ENCODE data around the gene FCHSD2. TPM values are rescaled to one million over a fixed set of nuclear protein-coding genes. Genes with fewer than 3 reads are reported as not detected.

Gene FCHSD2
- total and polyA plus RNA-seq, 2 of the 13 experiments (the other 11 are each of a cell fraction or from before 2014, with no cell fraction given): 20.5 to 24.8 TPM

DNA sequence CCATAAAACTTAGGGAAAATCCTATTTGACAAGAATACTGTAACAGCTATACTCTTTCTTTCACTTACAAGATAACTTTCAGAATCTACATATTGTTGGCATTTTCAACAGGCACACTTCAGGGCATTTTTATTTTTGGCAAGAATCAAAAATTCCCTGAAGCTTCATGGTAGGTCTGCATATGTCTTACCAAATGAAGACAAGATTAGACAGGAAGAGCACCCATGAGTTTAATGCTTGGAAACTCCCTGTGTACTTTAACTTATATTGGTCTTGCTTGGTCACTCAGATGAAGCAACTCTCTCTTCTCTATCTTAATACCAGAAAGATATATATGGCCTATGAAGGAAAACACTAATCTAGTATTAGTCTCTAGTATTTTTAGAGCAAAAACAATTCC is 190.2 kb downstream of the FCHSD2 start (continued):
- TF ChIP-seq JUNB (CRISPR knock-in tag; IDR thresholded peaks at IDR 0.05; ENCODE audit: borderline replicate concordance): no peak

DNA sequence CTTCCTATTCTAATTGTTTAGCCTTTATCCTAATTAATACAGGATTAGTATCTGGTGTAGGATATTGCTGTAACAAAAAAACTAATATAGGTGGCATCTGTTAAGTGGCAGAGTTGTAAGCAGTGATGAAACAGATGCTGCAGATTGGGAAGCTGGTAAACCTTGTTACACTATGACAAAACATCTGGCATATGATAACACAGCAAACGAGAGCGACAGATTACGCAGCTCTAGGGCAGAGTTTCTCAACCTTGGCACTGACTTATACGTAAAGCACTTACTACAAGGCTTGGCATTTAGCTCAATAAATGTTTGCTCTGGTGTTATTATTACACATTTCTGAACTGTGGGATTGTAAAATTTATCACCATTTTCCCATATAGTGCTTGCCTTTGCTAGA is 190.9 kb downstream of the FCHSD2 start:
- Histone ChIP-seq H3K27ac (ENCODE audit: extremely low read length, insufficient read depth, low read length) (no peak overlapping the region), H3K36me3 (replicated peaks in 1 of 2; ENCODE audit: control insufficient read depth in 1 of 2, insufficient read depth in 2 of 2, low read length in 2 of 2) (0 out of 5 replicates have a peak, but pooled peaks cover 0 to 9% of the 10 kb centered on the region in 2 experiments), H3K4me2 (ENCODE audit: low read depth, low read length) (no peak overlapping the region), H3K9ac (ENCODE audit: insufficient read depth, low read depth, low read length) (no peak overlapping the region), H3K9me3 (ENCODE audit: low read length) (no peaks in the 10 kb centered on the region), H4K20me1 (ENCODE audit: insufficient read depth, low read length) (no peaks in the 10 kb centered on the region), H3K79me2 (ENCODE audit: insufficient read depth, low read length) (peaks cover 4% of the 10 kb centered on the region), H2AFZ (ENCODE audit: low read length) (no peak overlapping the region), H3K27me3 (ENCODE audit: control insufficient read depth in 1 of 2, insufficient read depth in 2 of 2, low read length in 2 of 2) (no peaks in the 10 kb centered on the region), H3K4me1 (ENCODE audit: insufficient read depth, low read length) (peaks cover 9% of the 10 kb centered on the region), H3K4me3 (replicated peaks in 1 of 3; ENCODE audit: insufficient read depth in 1 of 3, low read depth in 2 of 3, low read length in 3 of 3) (no peak overlapping the region)
- no TSS peak for BruUV-seq (replicated peaks)
- TF ChIP-seq JUND (CRISPR knock-in tag; IDR thresholded peaks at IDR 0.05) (no peak), ADNP (CRISPR knock-in tag; IDR thresholded peaks at IDR 0.05) (no peak), PPARG (CRISPR knock-in tag; conservative IDR thresholded peaks at IDR 0.05) (no peak), ARID2 (CRISPR knock-in tag; IDR thresholded peaks at IDR 0.05; ENCODE audit: borderline replicate concordance) (no peak), NONO (IDR thresholded peaks at IDR 0.05) (no peak), NONO (CRISPR knock-in tag; conservative IDR thresholded peaks at IDR 0.05) (no peak), MIER2 (CRISPR knock-in tag; IDR thresholded peaks at IDR 0.05) (no peak), EZH2 (conservative IDR thresholded peaks at IDR 0.05; ENCODE audit: low read depth, low read length) (no peak)
- TF ChIP-seq, protein P1, sequence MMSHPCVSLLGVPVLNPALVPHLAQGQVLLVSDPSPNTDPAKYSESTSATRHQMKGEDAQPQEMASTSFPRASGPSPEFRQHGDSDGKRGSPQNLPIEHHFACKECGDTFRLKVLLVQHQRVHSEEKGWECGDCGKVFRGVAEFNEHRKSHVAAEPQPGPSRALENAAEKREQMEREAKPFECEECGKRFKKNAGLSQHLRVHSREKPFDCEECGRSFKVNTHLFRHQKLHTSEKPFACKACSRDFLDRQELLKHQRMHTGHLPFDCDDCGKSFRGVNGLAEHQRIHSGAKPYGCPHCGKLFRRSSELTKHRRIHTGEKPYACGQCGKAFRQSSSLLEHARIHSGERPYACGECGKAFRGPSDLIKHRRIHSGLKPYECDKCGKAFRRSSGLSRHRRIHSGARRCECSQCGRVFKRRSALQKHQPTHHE (CRISPR knock-in tag; IDR thresholded peaks at IDR 0.05; ENCODE audit: borderline replicate concordance): no peak
- TF ChIP-seq, protein P2, sequence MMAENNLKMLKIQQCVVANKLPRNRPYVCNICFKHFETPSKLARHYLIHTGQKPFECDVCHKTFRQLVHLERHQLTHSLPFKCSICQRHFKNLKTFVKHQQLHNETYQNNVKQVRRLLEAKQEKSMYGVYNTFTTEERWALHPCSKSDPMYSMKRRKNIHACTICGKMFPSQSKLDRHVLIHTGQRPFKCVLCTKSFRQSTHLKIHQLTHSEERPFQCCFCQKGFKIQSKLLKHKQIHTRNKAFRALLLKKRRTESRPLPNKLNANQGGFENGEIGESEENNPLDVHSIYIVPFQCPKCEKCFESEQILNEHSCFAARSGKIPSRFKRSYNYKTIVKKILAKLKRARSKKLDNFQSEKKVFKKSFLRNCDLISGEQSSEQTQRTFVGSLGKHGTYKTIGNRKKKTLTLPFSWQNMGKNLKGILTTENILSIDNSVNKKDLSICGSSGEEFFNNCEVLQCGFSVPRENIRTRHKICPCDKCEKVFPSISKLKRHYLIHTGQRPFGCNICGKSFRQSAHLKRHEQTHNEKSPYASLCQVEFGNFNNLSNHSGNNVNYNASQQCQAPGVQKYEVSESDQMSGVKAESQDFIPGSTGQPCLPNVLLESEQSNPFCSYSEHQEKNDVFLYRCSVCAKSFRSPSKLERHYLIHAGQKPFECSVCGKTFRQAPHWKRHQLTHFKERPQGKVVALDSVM (CRISPR knock-in tag; IDR thresholded peaks at IDR 0.05): no peak
- TF ChIP-seq, protein P3, sequence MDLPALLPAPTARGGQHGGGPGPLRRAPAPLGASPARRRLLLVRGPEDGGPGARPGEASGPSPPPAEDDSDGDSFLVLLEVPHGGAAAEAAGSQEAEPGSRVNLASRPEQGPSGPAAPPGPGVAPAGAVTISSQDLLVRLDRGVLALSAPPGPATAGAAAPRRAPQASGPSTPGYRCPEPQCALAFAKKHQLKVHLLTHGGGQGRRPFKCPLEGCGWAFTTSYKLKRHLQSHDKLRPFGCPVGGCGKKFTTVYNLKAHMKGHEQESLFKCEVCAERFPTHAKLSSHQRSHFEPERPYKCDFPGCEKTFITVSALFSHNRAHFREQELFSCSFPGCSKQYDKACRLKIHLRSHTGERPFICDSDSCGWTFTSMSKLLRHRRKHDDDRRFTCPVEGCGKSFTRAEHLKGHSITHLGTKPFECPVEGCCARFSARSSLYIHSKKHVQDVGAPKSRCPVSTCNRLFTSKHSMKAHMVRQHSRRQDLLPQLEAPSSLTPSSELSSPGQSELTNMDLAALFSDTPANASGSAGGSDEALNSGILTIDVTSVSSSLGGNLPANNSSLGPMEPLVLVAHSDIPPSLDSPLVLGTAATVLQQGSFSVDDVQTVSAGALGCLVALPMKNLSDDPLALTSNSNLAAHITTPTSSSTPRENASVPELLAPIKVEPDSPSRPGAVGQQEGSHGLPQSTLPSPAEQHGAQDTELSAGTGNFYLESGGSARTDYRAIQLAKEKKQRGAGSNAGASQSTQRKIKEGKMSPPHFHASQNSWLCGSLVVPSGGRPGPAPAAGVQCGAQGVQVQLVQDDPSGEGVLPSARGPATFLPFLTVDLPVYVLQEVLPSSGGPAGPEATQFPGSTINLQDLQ (CRISPR knock-in tag; IDR thresholded peaks at IDR 0.05): no peak
- ChIA-PET CTCF (ENCODE audit: low intra/inter-chr PET ratio, low total read pairs) (no interaction called here), POLR2A (no interaction called here)
- no peak for DNase-seq (ENCODE audit: low spot score)
- in situ Hi-C loops (cut with HindIII; ENCODE audit: extremely low pct_ligation_motif_present, low pct_unique_long_range_greater_than_20kb): no loop called here
- no peak for ATAC-seq
- FAIRE-seq: no peak
- intact Hi-C loops (cut with micrococcal nuclease; ENCODE audit: unreplicated experiment): no loop called here
- WGBS (ENCODE audit: low lambda C conversion rate): 95% methylated on average over 4 of the region's 4 CpGs
